GM11168 (cell line): ENCODE results near the gene PRKD1.

Experiments
- in situ Hi-C: fragments of 300-500 bp; cut with MboI; formaldehyde crosslinking; loops from one replicate; pipeline ENCODE4 v1.12.0; 2022; ENCODE audit warnings: low sequenced_read_pairs; ENCODE audit not compliant: unreplicated experiment

The PRKD1 gene

GRCh38 chr14:29637411-29637810 is 290.2 kb downstream of the PRKD1 start:
- in situ Hi-C loops, result no loop called here

- in situ Hi-C loops, result no loop called here
These were observed 290.8 kb downstream of the PRKD1 start for GRCh38 chr14:29636870-29637269.

- in situ Hi-C loops, result no loop called here
These were observed 297.0 kb downstream of the PRKD1 start for GRCh38 chr14:29630566-29631160.

- in situ Hi-C loops, result no loop called here
These were observed 297.8 kb downstream of the PRKD1 start for GRCh38 chr14:29629839-29630238.

- in situ Hi-C loops, result no loop called here
These were observed 300.5 kb downstream of the PRKD1 start for GRCh38 chr14:29627137-29627536.

- in situ Hi-C loops, result no loop called here
These were observed 309.2 kb downstream of the PRKD1 start for GRCh38 chr14:29618323-29619067.

- in situ Hi-C loops, result no loop called here
These were observed 310.7 kb downstream of the PRKD1 start for GRCh38 chr14:29616922-29617321.

- in situ Hi-C loops, result no loop called here
These were observed 318.8 kb downstream of the PRKD1 start for GRCh38 chr14:29608861-29609260.

GRCh38 chr14:29607169-29607568 is 320.5 kb downstream of the PRKD1 start:
- in situ Hi-C loops, result no loop called here

GRCh38 chr14:29603696-29604095 is 324.0 kb downstream of the PRKD1 start:
- in situ Hi-C loops, result no loop called here

- in situ Hi-C loops, result no loop called here
These were observed 326.0 kb downstream of the PRKD1 start for GRCh38 chr14:29601616-29602015.

GRCh38 chr14:29587761-29588470 is 339.7 kb downstream of the PRKD1 start:
- in situ Hi-C loops, result no loop called here

GRCh38 chr14:29587046-29587445 is 340.6 kb downstream of the PRKD1 start:
- in situ Hi-C loops, result no loop called here

- in situ Hi-C loops, result no loop called here
These were observed 342.7 kb downstream of the PRKD1 start for GRCh38 chr14:29584992-29585391.

- in situ Hi-C loops, result no loop called here
These were observed 346.9 kb downstream of the PRKD1 start for GRCh38 chr14:29580763-29581162.

GRCh38 chr14:29579838-29580237 is 347.8 kb downstream of the PRKD1 start:
- in situ Hi-C loops, result no loop called here

GRCh38 chr14:29576927-29577326 is 350.7 kb downstream of the PRKD1 start:
- in situ Hi-C loops, result no loop called here

GRCh38 chr14:29569194-29569593 is 358.5 kb downstream of the PRKD1 start:
- in situ Hi-C loops, result no loop called here

GRCh38 chr14:29566194-29566593 is 361.5 kb downstream of the PRKD1 start:
- in situ Hi-C loops, result no loop called here

- in situ Hi-C loops, result no loop called here
These were observed 369.1 kb downstream of the PRKD1 start for GRCh38 chr14:29558516-29558915.

- in situ Hi-C loops, result no loop called here
These were observed 373.3 kb downstream of the PRKD1 start for GRCh38 chr14:29554335-29554734.
